RKO (cell line): ENCODE measurements around the gene MSL3B.

Experiments used
- DNase-seq: peaks from one replicate; pipeline ENCODE4 v3.0.0-alpha.2; 2016; ENCODE audit warnings: low spot score

Gene MSL3B

DNA sequence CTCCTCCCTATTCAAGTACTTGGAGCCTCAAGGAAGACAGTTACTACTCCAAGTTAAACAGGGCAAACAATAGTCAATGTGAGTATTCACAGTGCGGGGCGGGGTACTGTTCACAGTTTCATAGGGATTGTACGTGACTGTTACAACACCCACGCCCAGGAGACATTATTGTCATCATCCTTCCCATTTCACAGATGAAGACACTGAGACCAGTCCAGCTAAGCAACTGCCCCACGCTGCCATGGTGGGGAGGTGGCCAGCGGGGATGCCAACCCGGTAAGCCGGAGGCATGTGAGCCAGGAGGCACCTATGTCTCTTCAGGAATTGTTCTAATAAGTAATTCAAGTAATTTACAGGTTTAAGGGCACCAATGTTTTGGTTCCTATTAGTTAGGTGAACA lies 14.8 kb downstream of the MSL3B start:
- DNase-seq, result peak; percentile 59

- peak; percentile 34 for DNase-seq
Measured at GRCh38 chr2:233852056-233852455, 16.1 kb downstream of the MSL3B start.

DNA sequence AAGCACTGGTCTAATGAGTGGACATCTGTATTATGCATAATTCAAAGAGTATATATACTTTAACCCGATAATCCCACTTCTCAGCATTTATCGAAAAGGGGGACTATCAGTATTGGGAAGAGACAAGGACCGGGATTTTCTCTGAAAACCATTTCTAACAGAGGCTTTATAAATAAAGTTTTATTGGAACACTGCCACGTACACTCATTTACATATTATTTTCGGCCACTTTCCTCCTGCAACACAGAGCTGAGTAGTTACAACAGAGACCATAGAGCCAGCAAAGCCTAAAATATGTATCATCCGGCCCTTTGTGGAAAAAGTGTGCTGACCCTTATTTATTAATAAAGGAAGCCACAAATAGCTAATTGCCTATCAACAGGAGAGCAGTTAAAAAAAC lies 17.0 kb downstream of the MSL3B start:
- no peak for DNase-seq

DNA sequence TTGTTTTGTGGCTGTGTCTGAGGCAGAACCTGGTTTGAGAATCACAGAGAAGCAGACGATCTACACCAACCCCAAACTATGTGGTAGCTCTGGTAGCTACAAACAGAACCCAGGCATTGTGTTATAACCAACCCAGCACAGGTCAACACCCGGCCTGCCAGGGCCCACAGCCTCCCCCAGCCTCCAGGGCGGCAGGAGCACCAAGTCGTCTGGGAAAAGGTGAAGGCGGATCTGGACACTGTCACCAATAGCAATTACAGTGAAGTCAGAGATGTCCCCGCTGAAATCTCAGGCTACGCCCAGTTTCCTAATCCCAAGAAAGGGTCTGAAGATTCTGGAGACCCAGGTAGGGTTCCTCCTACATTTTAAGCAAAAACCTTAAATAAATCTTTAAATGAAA lies 17.4 kb downstream of the MSL3B start:
- no peak for DNase-seq

- DNase-seq, result no peak
Measured at GRCh38 chr2:233849607-233850271, 18.4 kb downstream of the MSL3B start.

- DNase-seq, result no peak
Measured at GRCh38 chr2:233848276-233848675, 19.9 kb downstream of the MSL3B start.

- no peak for DNase-seq
Measured at GRCh38 chr2:233847248-233847898, 20.8 kb downstream of the MSL3B start.

DNA sequence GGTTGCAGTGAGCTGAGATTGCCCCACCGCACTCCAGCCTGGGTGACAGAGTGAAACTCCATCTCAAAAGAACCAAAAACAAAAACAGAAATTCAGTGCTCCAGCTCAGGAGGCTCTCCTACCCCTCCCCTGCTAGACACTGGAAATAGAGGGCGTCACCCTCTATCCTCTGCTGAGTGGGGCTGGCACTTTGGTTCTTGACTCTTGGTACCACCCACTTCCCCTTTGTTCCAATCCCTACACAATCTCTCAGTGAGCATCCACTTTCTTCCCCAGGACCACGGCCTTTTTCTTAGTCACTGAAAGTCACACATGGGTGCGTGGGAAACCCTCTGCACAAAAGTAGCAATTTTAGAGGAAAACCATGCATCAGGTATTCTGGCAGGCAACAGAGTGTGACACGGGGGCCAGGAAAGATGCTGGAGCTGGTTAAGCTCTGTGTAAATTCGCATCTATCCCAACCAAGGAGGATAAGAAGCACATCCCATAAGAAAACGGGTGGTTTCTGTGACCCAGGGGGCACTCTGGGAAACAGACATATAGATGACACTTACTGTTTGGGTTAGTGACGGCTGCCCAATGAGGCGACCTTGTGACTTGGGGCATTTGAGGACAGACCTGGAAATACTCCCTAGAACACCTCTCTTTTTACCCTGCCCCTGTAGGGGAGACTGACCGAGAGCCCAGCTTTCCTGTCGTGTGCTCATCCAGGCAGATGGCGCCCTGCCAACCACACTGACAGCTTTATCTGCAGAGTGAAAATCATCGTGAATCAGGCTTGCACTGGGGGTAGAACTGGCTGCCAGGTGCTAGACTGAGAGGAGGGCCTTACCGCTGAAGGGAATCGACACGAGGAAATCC lies 21.6 kb downstream of the MSL3B start:
- DNase-seq, result no peak

DNA sequence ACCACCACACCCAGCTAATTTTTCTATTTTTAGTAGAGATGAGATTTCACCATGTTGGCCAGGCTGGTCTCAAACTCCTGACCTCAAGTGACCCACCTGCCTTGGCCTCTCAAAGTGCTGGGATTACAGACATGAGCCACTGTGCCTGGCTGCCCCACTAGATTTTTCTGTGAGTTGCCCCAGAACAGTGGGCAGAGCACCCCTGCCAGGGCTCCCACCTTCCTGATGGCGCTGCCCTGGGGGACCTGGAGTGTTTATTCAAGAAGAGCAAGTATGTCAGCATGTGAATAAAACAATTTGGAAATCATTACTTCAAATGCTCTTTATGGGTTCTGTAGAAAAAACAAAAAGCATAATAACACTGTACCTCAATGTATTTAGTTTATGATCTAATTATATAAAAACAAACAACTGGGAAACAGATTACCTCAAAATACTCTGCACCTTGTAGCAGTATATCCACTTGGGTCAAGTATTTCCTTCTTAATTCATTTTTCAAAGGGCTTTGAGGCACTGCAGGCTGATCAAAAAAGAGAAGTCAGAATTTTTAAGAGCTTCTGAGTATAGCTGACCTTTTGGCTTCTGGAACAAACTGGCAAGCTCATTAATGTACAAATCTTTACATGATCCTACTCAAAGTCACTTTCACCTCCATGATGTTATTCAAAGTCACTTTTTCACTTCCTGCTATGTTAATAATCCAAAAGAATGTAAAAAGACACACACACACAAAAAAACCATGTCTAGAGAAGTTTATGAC lies 22.7 kb downstream of the MSL3B start:
- DNase-seq, result no peak

DNA sequence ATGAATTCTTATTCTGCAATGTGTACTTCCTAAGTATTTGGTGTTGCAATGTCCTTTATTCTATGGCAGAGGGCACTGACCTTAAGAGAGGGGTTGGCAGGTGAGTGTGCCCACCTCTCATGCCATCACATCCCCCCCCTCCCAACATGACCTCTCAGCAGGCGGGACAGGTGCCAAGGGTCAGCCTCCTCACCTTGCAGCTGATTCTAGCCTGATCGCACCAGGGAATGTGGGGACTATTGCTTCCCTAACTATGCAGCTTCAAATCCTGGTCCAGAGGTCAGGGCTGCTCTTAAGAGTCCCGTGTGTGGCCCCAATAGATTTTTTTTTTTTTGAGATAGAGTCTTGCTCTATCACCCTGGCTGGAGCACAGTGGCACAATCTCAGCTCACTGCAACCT lies 23.4 kb downstream of the MSL3B start:
- no peak for DNase-seq

DNA sequence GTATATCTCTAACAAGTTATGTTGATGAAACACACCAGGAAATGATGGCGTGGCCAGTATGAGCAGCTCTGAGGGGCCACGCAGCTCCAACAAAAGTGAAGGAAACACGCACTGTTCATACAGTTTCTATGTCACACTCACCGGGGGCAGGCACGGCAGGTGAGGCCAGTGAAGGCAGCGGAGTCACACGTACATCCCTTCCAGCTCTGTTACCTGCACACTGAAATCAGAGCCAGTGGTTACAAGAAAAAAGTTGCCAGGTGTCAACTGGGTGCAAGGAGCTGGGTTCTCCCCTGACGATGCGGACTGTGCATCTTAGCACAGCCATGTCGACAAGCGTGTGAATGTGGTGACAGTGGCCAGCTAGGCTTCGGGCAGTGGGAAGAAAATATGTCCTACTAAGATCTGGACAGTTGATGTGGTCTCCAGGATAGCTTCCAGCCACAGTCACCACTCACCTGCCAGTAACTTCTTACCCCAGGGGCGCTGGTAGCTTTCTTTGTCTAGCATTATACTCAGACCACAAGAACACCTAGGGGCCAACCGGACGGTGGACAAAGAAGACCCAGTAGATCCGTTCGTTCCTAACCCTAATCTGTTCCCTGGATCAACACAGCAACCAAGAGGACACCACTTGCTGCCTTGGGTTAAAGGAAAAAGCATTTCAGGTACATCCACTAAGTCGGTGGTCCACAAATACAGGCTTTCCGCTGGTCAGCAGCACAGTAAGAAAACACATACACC lies 23.9 kb downstream of the MSL3B start:
- no peak for DNase-seq

DNA sequence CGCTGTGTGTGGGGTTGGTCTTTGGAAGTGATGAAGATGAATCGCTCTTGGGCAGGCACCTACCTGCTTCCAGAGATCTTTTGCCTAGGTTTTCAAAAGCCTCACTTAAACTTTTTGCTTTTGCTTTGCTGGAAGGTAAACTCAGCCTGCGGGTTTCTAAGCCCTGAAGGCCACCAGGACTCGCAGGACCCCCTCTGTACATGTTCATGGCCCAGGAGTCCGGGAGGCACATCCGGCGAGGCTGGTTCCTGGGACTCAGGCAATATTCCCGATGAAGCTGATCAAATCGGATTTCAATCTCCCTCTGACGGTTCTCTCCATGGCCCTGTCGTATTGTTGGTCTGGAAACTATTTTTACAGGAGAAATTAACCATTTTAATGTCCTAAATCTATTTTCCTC lies 27.0 kb downstream of the MSL3B start:
- no peak for DNase-seq

DNA sequence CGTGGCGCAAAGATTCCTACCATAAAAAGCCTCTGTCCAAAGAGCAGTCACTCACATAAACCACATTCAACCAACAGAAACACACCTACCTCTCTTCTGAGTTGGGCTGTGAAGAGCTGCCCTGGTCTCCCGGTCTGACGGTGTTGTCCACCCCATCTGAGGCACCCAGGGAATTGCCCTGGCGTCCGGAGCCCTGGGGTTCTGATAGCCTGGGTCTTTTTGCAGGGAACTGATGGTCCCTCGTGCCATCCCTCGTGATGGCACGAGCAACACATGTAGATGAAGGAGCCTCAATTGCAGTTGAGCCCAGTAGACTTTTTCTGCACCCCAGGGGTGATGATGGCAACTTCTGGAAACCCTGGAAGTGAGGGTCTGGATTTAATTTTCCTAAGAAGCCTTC lies 27.7 kb downstream of the MSL3B start:
- DNase-seq, result no peak

DNA sequence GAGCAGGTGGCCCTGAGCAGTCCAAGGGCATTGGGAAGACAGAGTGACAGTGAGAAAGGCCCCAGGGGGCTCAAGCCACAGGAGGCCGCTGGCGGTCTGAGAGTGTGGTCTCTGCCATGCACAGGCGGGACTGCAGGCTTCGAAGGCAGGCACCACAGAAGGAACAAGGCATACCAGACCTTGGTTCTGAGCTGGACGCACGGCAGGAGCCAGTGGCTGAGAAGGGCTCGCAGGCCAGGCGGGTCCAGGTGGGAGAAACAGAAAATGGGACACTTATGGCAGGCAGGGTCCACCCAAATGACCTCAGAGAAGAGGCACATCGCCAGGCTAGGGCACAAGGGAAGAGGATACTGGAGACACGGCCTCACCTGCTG lies 28.8 kb downstream of the MSL3B start:
- no peak for DNase-seq

DNA sequence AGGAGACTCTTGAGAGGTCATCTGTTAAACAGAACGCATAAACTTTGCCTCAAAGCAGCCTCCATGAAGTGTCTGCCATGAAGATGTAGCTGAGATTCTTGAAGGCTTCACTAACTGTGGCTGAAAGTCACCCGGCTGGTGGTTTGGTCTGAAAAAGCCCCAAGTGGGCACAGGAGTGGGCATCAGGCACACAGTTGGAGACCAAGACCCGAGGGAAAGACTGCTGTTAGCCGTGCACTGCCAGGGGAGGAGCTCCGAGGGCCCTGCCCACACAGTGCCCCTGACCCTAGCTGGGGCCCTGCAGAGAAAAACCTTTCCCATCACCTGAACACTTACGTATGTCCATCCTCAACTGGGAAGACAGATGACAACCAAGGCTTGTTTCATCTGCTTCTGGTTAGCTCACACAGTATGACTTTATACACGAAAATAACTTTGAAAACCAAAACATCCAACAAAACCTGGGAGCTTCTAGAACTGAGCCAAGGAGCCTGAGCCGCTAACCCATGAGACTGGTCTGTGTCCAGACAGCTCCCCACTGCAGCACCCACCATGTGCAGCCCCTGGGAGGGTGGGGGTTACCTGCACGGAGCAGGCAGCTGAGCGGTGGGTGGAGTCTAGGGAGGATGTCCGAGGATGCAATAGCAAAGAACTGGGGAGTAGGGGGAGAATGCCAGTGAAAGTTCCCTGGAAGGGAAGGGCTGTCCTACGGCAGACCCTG lies 29.3 kb downstream of the MSL3B start:
- no peak for DNase-seq

GRCh38 chr2:233838251-233838650 lies 29.9 kb downstream of the MSL3B start:
- no peak for DNase-seq

- DNase-seq, result no peak
Measured at GRCh38 chr2:233837694-233838229, 30.4 kb downstream of the MSL3B start.

GRCh38 chr2:233836359-233836758 lies 31.8 kb downstream of the MSL3B start:
- no peak for DNase-seq

- no peak for DNase-seq
Measured at GRCh38 chr2:233835230-233836186, 32.7 kb downstream of the MSL3B start.

- no peak for DNase-seq
Measured at GRCh38 chr2:233833345-233833744, 34.8 kb downstream of the MSL3B start.
